Endothelial cell of umbilical vein (primary cell): ENCODE measurements around the gene MYO9A. TPM values are rescaled to one million over a fixed set of nuclear protein-coding genes. Genes with fewer than 3 reads are reported as not detected.
"Not testable (repeated sequence)": the region's sequence is repeated elsewhere in the genome, so short reads cannot be mapped to it uniquely, and the experiment has no call there.

ENCODE experiments used
- BruUV-seq: library from RNA; stranded (reverse); fragments of 400-500 nt; replicated peaks from 2 replicates; lab custom pipeline; 2021; lab: Mats Ljungman, UMichigan
- CTCF ChIA-PET: fragments of 300-600, 350-600 bp; sonication (Branson Sonifier 250); formaldehyde crosslinking; loops from one replicate; lab custom pipeline; 2021; ENCODE audit warnings: antibody characterized with exemption, inconsistent platforms; lab: Charles Lee
- POLR2A ChIA-PET: fragments of 300-600, 350-600 bp; sonication (Branson Sonifier 250); formaldehyde crosslinking; loops from one replicate; lab custom pipeline; 2021; ENCODE audit warnings: antibody characterized with exemption, inconsistent platforms; lab: Charles Lee
- DNase-seq: peaks from one replicate; pipeline ENCODE4 v3.0.0-alpha.2; 2011; ENCODE audit warnings: low read depth, low spot score
- FAIRE-seq: peaks from 2 replicates; lab custom pipeline; 2011; peaks lifted over from hg19 to GRCh38; lab: Jason Lieb, UNC
- H2AFZ ChIP-seq: 2 replicates; pipeline ENCODE4 v1.6.0; 2012; ENCODE audit warnings: low read depth, low read length, control low read depth, inconsistent platforms
- H3K27ac ChIP-seq: 2 replicates; pipeline ENCODE4 v1.5.1; 2011; ENCODE audit warnings: low read depth, mild to moderate bottlenecking, control low read depth, low read length, moderate library complexity; ENCODE audit not compliant: insufficient read depth
- H3K27me3 ChIP-seq, 2 experiments: 2 replicates each; pipeline versions ENCODE4 v1.6.0 to v1.6.1; 2011; ENCODE audit warnings: low read length in 2 of 2, mixed read lengths in 1 of 2; ENCODE audit not compliant: control insufficient read depth in 2 of 2, insufficient read depth in 2 of 2
- H3K36me3 ChIP-seq, 2 experiments: 2 replicates in 1 of 2; 3 replicates in 1 of 2; pipeline ENCODE4 v1.5.1; 2011; ENCODE audit warnings: low read length in 2 of 2, mild to moderate bottlenecking in 1 of 2, moderate library complexity in 1 of 2; ENCODE audit not compliant: control insufficient read depth in 2 of 2, insufficient read depth in 2 of 2; ENCODE audit errors: extremely low read depth in 1 of 2
- H3K4me1 ChIP-seq: 3 replicates; pipeline ENCODE4 v1.5.1; 2011; ENCODE audit warnings: mild to moderate bottlenecking, low read length; ENCODE audit not compliant: control insufficient read depth, insufficient read depth; ENCODE audit errors: extremely low read depth
- H3K4me2 ChIP-seq: 2 replicates; pipeline ENCODE4 v1.6.1; 2011; ENCODE audit warnings: low read length, control low read depth, mixed read lengths; ENCODE audit not compliant: insufficient read depth
- H3K4me3 ChIP-seq, 3 experiments: fragments of 200-600 bp in 1 of 3; sonication (generic), shearing (Covaris generic) in 1 of 3; replicated peaks in 1 of 3; 2 replicates each; pipeline ENCODE4 v1.5.1; 2011 to 2016; ENCODE audit warnings: control low read depth in 3 of 3, low read length in 3 of 3, mild to moderate bottlenecking in 2 of 3, inconsistent platforms in 1 of 3, low read depth in 1 of 3, moderate library complexity in 1 of 3; ENCODE audit not compliant: insufficient read depth in 1 of 3
- H3K79me2 ChIP-seq: 2 replicates; pipeline ENCODE4 v1.6.0; 2012; ENCODE audit warnings: low read length, inconsistent platforms; ENCODE audit not compliant: control insufficient read depth, insufficient read depth
- H3K9ac ChIP-seq: replicated peaks from 2 replicates; pipeline ENCODE3; 2011; ENCODE audit warnings: low read length, control low read depth; ENCODE audit not compliant: insufficient read depth; ENCODE audit errors: extremely low read depth
- H3K9me1 ChIP-seq: replicated peaks from 3 replicates; pipeline ENCODE4 v1.6.0; 2011; ENCODE audit warnings: mild to moderate bottlenecking, low read length; ENCODE audit not compliant: control insufficient read depth, insufficient read depth; ENCODE audit errors: extremely low read depth
- H3K9me3 ChIP-seq: replicated peaks from 2 replicates; pipeline ENCODE4 v1.5.1; 2012; ENCODE audit warnings: low read length, inconsistent platforms; ENCODE audit not compliant: control insufficient read depth, insufficient read depth
- H4K20me1 ChIP-seq: replicated peaks from 2 replicates; pipeline ENCODE3; 2011; ENCODE audit warnings: mild to moderate bottlenecking, low read length; ENCODE audit not compliant: control insufficient read depth, insufficient read depth; ENCODE audit errors: extremely low read depth
- EZH2 ChIP-seq: IDR thresholded peaks from 2 replicates; pipeline ENCODE4 v1.6.1; 2012; ENCODE audit warnings: borderline replicate concordance, low read depth, mild to moderate bottlenecking, moderate library complexity, low read length, inconsistent platforms; ENCODE audit not compliant: severe bottlenecking
- FOS ChIP-seq: IDR thresholded peaks from 2 replicates; pipeline ENCODE4 v1.6.1; 2011; ENCODE audit warnings: mild to moderate bottlenecking, low read length, moderate library complexity, borderline replicate concordance; ENCODE audit not compliant: insufficient read depth
- GATA2 ChIP-seq: IDR thresholded peaks from 2 replicates; pipeline ENCODE4 v1.7.0; 2011; ENCODE audit warnings: low read depth, mild to moderate bottlenecking, moderate library complexity, mixed read lengths, low read length; ENCODE audit not compliant: insufficient read length, insufficient read depth
- JUN ChIP-seq: IDR thresholded peaks from 2 replicates; pipeline ENCODE4 v1.6.1; 2011; ENCODE audit warnings: borderline replicate concordance, low read depth; ENCODE audit not compliant: insufficient read length, insufficient read depth
- MYC ChIP-seq: IDR thresholded peaks from one replicate; pipeline ENCODE4 v1.6.1; 2011; ENCODE audit warnings: mild to moderate bottlenecking, low read depth, low read length
- POLR2A ChIP-seq: IDR thresholded peaks from 2 replicates; pipeline ENCODE4 v1.6.1; 2012; ENCODE audit warnings: low read depth, mild to moderate bottlenecking, control low read depth, low read length
- POLR2AphosphoS5 ChIP-seq: IDR thresholded peaks from 2 replicates; pipeline ENCODE4 v1.6.1; 2012; ENCODE audit warnings: low read depth, mild to moderate bottlenecking, control low read depth, low read length, moderate library complexity; ENCODE audit not compliant: insufficient read depth
- dilution Hi-C: fragments of 300-500 bp; cut with MboI; formaldehyde crosslinking; loops from one replicate; pipeline ENCODE4 v1.15.0; 2019; ENCODE audit warnings: low sequenced_read_pairs; ENCODE audit not compliant: extremely low pct_ligation_motif_present
- intact Hi-C: fragments of 100-400 bp; cut with micrococcal nuclease; formaldehyde crosslinking; loops from one replicate; pipeline ENCODE4 v1.10.0; 2022
- polyA plus RNA-seq, 4 experiments: library from polyadenylated mRNA; depleted of rRNA in 3 of 4; stranded (reverse) in 3 of 4; unstranded in 1 of 4; fragments of >200 nt; gene quantifications; 2 replicates each; pipeline versions ENCODE4 v1.2.1 to v1.2.3, GENCODE V29; 2011 to 2012; ENCODE audit warnings: missing spikeins in 1 of 4
- total RNA-seq: library from RNA; stranded (reverse); gene quantifications from 2 replicates; pipeline ENCODE4 v1.2.3, GENCODE V29; 2021
- TF ChIP-seq, protein P1 (sequence below), 2 donors: IDR thresholded peaks; 1 replicate in 1 of 2; 2 replicates in 1 of 2; pipeline ENCODE4 v1.5.1; 2011; ENCODE audit warnings: low read length in 2 of 2, mild to moderate bottlenecking in 2 of 2, moderate library complexity in 2 of 2, control low read depth in 1 of 2, inconsistent platforms in 1 of 2, low read depth in 1 of 2; ENCODE audit not compliant: insufficient read depth in 1 of 2; ENCODE audit errors: extremely low read depth in 1 of 2
- TF ChIP-seq, protein P2 (sequence below): IDR thresholded peaks from 2 replicates; pipeline ENCODE4 v1.6.1; 2011; ENCODE audit not compliant: insufficient read depth, insufficient read length

Gene MYO9A
- total and polyA plus RNA-seq, 2 donors (not counting 3 experiments of a cell fraction or from before 2014, with no cell fraction given), result 6.4 to 30.3 TPM

DNA sequence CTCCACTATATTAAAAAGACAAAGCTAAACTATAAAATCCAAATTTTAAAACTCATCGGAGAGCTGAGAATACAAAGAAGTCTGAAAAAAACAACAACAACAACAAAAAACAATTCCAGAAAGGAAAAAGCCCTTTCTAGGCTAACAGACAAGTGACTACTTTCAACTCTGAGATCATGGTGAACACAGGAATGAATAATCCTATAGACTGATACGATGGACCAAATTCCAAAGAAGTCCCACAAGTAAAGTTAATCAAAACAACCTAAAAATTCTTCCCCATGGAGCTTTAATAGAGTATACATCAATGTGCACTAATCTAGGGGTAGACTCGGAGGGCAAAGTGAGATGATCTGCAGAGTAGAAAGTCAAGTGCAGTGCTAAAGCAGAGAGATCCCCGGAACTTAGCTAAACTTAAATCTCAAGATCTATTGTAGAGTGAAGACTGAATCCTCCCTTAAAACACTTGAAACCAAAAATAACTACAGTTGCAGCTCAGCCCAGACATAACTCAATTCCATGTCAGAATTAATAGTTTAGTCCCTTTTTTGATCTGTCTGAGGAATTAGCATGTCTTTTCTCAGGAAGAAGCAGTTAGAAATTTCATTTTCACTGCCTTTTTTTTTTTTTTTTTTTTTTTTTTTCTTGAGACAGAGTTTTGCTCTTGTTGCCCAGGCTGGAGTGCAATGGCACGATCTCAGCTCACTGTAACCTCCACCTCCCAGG lies 43.5 kb downstream of the MYO9A start:
- H3K9me1 ChIP-seq, result no peaks in the 10 kb centered on the region
- TF ChIP-seq FOS, result no peak
- TF ChIP-seq POLR2AphosphoS5, result no peak
- no peak for TF ChIP-seq GATA2
- TF ChIP-seq, protein P1, sequence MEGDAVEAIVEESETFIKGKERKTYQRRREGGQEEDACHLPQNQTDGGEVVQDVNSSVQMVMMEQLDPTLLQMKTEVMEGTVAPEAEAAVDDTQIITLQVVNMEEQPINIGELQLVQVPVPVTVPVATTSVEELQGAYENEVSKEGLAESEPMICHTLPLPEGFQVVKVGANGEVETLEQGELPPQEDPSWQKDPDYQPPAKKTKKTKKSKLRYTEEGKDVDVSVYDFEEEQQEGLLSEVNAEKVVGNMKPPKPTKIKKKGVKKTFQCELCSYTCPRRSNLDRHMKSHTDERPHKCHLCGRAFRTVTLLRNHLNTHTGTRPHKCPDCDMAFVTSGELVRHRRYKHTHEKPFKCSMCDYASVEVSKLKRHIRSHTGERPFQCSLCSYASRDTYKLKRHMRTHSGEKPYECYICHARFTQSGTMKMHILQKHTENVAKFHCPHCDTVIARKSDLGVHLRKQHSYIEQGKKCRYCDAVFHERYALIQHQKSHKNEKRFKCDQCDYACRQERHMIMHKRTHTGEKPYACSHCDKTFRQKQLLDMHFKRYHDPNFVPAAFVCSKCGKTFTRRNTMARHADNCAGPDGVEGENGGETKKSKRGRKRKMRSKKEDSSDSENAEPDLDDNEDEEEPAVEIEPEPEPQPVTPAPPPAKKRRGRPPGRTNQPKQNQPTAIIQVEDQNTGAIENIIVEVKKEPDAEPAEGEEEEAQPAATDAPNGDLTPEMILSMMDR (IDR thresholded peaks at IDR 0.05; ENCODE audit: extremely low read depth in 1 of 2, insufficient read depth in 1 of 2, low read depth in 1 of 2, low read length in 2 of 2), result no peak
- TF ChIP-seq EZH2, result no peak
- no peak for TF ChIP-seq POLR2A
- TF ChIP-seq JUN, result no peak
- TF ChIP-seq, protein P2, sequence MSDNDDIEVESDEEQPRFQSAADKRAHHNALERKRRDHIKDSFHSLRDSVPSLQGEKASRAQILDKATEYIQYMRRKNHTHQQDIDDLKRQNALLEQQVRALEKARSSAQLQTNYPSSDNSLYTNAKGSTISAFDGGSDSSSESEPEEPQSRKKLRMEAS, result no peak
- TF ChIP-seq MYC, result no peak
- no peak overlapping the region for H3K4me3 ChIP-seq
- peaks cover 5% of the 10 kb centered on the region for H3K79me2 ChIP-seq
- dilution Hi-C loops (no loop called here), intact Hi-C loops (no loop called here)
- no peaks in the 10 kb centered on the region for H3K36me3 ChIP-seq
- CTCF ChIA-PET, result interaction anchor here (1.1 kb wide), 1 partner anchor 18 kb away, joined by 3 read pairs; no protein-coding TSS in a partner anchor
- no peaks in the 10 kb centered on the region for H3K9me3 ChIP-seq
- no peak overlapping the region for H2AFZ ChIP-seq
- BruUV-seq, result no TSS peak
- no peak for DNase-seq
- no peak overlapping the region for H3K4me2 ChIP-seq
- no peak overlapping the region for H3K27ac ChIP-seq
- no peak overlapping the region for H3K9ac ChIP-seq
- FAIRE-seq, result no peak
- peaks cover 2% of the 10 kb centered on the region for H4K20me1 ChIP-seq
- H3K27me3 ChIP-seq, result no peaks in the 10 kb centered on the region
- no peaks in the 10 kb centered on the region for H3K4me1 ChIP-seq
- POLR2A ChIA-PET, result no interaction called here

DNA sequence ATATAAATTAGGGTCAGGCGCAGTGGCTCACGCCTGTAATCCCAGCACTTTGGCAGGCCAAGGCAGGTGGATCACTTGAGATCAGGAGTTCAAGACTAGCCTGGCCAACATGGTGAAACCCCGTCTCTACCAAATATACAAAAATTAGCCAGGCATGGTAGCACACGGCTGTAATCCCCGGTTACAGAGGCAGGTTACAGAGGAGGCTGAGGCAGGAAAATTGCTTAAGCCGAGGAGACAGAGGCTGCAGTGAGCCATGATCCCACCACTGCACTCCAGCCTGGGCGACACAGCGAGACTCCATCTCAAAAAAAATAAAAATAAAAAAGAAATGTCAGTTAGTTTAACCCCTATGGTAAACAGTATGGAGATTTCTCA lies 46.5 kb downstream of the MYO9A start:
- POLR2A ChIA-PET, H3K36me3 ChIP-seq, H3K4me3 ChIP-seq, intact Hi-C loops, BruUV-seq, H3K79me2 ChIP-seq, H3K4me1 ChIP-seq, DNase-seq, H3K9me1 ChIP-seq, dilution Hi-C loops, FAIRE-seq, H3K9me3 ChIP-seq, H3K4me2 ChIP-seq, CTCF ChIA-PET, H3K9ac ChIP-seq, H2AFZ ChIP-seq, H3K27ac ChIP-seq, H3K27me3 ChIP-seq, H4K20me1 ChIP-seq: not testable (repeated sequence)
